DND-41 (cell line): ENCODE data around the gene LAMB4.

Experiments used
- EZH2 ChIP-seq: IDR thresholded peaks from 3 replicates; pipeline ENCODE4 v1.6.1; 2012; ENCODE audit warnings: borderline replicate concordance, low read depth, mild to moderate bottlenecking, moderate library complexity, low read length, inconsistent platforms; ENCODE audit not compliant: severe bottlenecking
- TF ChIP-seq, protein P1 (sequence below): IDR thresholded peaks from 2 replicates; pipeline ENCODE4 v1.5.1; 2012; ENCODE audit warnings: borderline replicate concordance, low read length, moderate library complexity, mild to moderate bottlenecking; ENCODE audit not compliant: poor library complexity, severe bottlenecking; ENCODE audit errors: extremely low read depth

DNA sequence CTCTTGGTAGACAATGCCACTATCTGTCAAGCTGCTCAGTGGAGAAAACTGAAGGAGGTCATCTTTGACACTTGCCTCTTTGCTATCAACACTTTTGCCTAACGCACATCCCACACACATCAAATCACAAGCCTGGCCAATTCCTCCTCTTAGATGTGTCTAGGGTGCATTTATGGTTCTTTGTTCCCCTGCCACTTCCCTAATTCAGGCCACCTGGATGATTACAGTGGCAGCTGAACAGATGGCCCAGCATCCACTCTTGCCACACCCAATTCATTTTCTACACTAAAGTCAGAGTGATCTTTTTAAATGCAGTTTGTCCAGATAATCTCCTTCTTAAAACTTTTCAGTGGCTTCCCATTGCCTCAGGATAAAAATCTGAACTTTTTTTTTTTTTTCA, 58.6 kb downstream of the LAMB4 start:
- no peak for TF ChIP-seq EZH2
- TF ChIP-seq, protein P1, sequence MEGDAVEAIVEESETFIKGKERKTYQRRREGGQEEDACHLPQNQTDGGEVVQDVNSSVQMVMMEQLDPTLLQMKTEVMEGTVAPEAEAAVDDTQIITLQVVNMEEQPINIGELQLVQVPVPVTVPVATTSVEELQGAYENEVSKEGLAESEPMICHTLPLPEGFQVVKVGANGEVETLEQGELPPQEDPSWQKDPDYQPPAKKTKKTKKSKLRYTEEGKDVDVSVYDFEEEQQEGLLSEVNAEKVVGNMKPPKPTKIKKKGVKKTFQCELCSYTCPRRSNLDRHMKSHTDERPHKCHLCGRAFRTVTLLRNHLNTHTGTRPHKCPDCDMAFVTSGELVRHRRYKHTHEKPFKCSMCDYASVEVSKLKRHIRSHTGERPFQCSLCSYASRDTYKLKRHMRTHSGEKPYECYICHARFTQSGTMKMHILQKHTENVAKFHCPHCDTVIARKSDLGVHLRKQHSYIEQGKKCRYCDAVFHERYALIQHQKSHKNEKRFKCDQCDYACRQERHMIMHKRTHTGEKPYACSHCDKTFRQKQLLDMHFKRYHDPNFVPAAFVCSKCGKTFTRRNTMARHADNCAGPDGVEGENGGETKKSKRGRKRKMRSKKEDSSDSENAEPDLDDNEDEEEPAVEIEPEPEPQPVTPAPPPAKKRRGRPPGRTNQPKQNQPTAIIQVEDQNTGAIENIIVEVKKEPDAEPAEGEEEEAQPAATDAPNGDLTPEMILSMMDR, result no peak
